ENCODE data around the gene FUOM. TPM values are rescaled to one million over a fixed set of nuclear protein-coding genes. Genes with fewer than 3 reads are reported as not detected.

Gene FUOM
- total and polyA plus RNA-seq, 9 of the 15 experiments (the other 6 are each of a cell fraction or from before 2014, with no cell fraction given), result 1.8 to 96.1 (median 27.0) TPM

DNA sequence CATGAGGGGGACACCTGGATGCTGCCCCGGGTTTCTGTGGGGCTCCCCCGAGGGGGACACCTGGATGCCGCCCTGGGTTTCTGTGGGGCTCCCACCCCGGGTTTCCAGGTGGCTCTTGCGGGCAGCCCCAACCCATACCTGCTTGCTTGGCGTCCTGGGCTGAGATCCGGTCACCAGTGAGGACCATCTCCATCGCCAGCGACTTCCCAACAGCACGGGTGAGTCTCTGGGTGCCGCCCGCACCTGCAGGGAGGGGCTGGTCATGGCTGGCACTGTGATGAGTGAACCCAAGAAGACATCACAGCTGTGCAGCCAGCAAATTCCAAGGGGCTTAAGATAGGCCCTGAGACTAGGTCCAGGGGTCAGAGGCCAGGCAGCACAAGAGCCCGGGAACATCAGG is 8.9 kb upstream of the FUOM start:
- H3K36me3 ChIP-seq (ENCODE audit: control insufficient read depth, insufficient read depth, low read length), result peaks cover 76% of the 10 kb centered on the region; the same call in 2 of the 3 replicates
- FAIRE-seq (no peak), DNase-seq (ENCODE audit: extremely low read depth in 1 of 4, low spot score in 3 of 4) (no peak), ATAC-seq (no peak)
- intact Hi-C loops (cut with micrococcal nuclease) (no loop called here), in situ Hi-C loops (cut with MboI) (no loop called here)
- no peak overlapping the region for H3K4me2 ChIP-seq (ENCODE audit: insufficient read depth, low read length)
- H3K9ac ChIP-seq (ENCODE audit: insufficient read depth in 1 of 2, low read depth in 2 of 2, low read length in 2 of 2), result no peak overlapping the region
- TF ChIP-seq ZBTB7A (IDR thresholded peaks at IDR 0.05; ENCODE audit: borderline replicate concordance, control insufficient read depth, low read depth, low read length) (no peak), RBFOX2 (IDR thresholded peaks at IDR 0.05; ENCODE audit: low read depth, low read length) (0 out of 2 replicates have a peak, but pooled peaks have one; percentile 22)
- no peaks in the 10 kb centered on the region for H3K27me3 ChIP-seq (ENCODE audit: control insufficient read depth in 2 of 2, insufficient read depth in 2 of 2, low read length in 2 of 2)
- ChIA-PET CTCF (ENCODE audit: low intra/inter-chr PET ratio) (no interaction called here), POLR2A (no interaction called here)
- H4K20me1 ChIP-seq (replicated peaks; ENCODE audit: control insufficient read depth, insufficient read depth, low read length), result 0 out of 2 replicates have a peak, but pooled peaks cover 3% of the 10 kb centered on the region
- BruUV-seq (replicated peaks), result no TSS peak
- no peaks in the 10 kb centered on the region for H3K9me1 ChIP-seq (ENCODE audit: control insufficient read depth, insufficient read depth, low read length)
- H3K4me1 ChIP-seq (replicated peaks in 1 of 2; ENCODE audit: control insufficient read depth in 2 of 2, insufficient read depth in 2 of 2, low read length in 2 of 2), result peaks cover 0 to 11% of the 10 kb centered on the region in 2 experiments; a peak in 1 of 5 replicates
- 95% methylated on average over 8 of the region's 13 CpGs for WGBS (ENCODE audit: insufficient coverage, low coverage, missing lambda C conversion rate)
- H3K27ac ChIP-seq (ENCODE audit: extremely low read depth, low read depth, low read length), result no peak overlapping the region
- no peak overlapping the region for H3K4me3 ChIP-seq
- no peaks in the 10 kb centered on the region; the same call in 2 of the 3 replicates for H3K79me2 ChIP-seq (ENCODE audit: control insufficient read depth, insufficient read depth, low read length)
- H3K9me3 ChIP-seq (replicated peaks; ENCODE audit: control insufficient read depth, insufficient read depth, low read depth, low read length), result no peaks in the 10 kb centered on the region
- H2AFZ ChIP-seq (ENCODE audit: low read depth, low read length), result no peak overlapping the region

DNA sequence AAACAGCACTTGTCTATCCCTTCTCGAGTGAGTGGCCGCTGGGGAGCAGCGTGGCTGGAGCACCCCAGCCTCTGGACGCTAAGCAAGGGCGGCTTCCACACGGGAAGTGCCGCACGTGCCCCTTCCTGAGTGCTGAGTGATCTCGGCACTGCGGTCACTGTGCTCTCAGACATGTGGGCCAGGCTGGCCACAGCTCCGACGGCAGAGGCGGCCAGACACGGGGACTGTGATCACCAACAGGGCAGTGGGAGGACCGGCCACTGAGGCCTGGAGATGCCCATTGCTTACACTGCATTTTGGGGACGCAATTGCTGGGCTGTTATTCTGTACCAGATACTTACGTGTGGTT is 8.3 kb upstream of the FUOM start:
- BruUV-seq (replicated peaks), result no TSS peak
- in situ Hi-C loops (cut with MboI), result no loop called here
- CTCF ChIA-PET (ENCODE audit: low intra/inter-chr PET ratio), result no interaction called here

More for the DNA sequence above, 8.3 kb upstream of the FUOM start:
- WGBS (ENCODE audit: insufficient coverage, low coverage, missing lambda C conversion rate), result 86% methylated on average over 11 of the region's 17 CpGs
- FAIRE-seq (no peak), ATAC-seq (no peak), DNase-seq (ENCODE audit: extremely low read depth in 1 of 4, low spot score in 3 of 4) (no peak)
- H3K27ac ChIP-seq (ENCODE audit: extremely low read depth, low read depth, low read length), result no peak overlapping the region
- POLR2A ChIA-PET, result no interaction called here
- no peaks in the 10 kb centered on the region for H3K9me1 ChIP-seq (ENCODE audit: control insufficient read depth, insufficient read depth, low read length)
- peaks cover 0 to 7% of the 10 kb centered on the region in 2 experiments; a peak in 1 of 5 replicates for H3K4me1 ChIP-seq (replicated peaks in 1 of 2; ENCODE audit: control insufficient read depth in 2 of 2, insufficient read depth in 2 of 2, low read length in 2 of 2)
- 0 out of 2 replicates have a peak, but pooled peaks cover 3% of the 10 kb centered on the region for H4K20me1 ChIP-seq (replicated peaks; ENCODE audit: control insufficient read depth, insufficient read depth, low read length)
- H3K4me2 ChIP-seq (ENCODE audit: insufficient read depth, low read length), result no peak overlapping the region
- peaks cover 73% of the 10 kb centered on the region; the same call in 2 of the 3 replicates for H3K36me3 ChIP-seq (ENCODE audit: control insufficient read depth, insufficient read depth, low read length)
- no peaks in the 10 kb centered on the region for H3K27me3 ChIP-seq (ENCODE audit: control insufficient read depth in 2 of 2, insufficient read depth in 2 of 2, low read length in 2 of 2)
- H3K79me2 ChIP-seq (ENCODE audit: control insufficient read depth, insufficient read depth, low read length), result no peaks in the 10 kb centered on the region
- H3K4me3 ChIP-seq, result no peak overlapping the region
- intact Hi-C loops (cut with micrococcal nuclease), result no loop called here
- no peak overlapping the region for H3K9ac ChIP-seq (ENCODE audit: insufficient read depth in 1 of 2, low read depth in 2 of 2, low read length in 2 of 2)
- no peak overlapping the region for H2AFZ ChIP-seq (ENCODE audit: low read depth, low read length)
- TF ChIP-seq ZNF75A (CRISPR knock-in tag; IDR thresholded peaks at IDR 0.05), result no peak
- no peak for TF ChIP-seq NFE2 (IDR thresholded peaks at IDR 0.05; ENCODE audit: low read depth)
- TF ChIP-seq, protein P1, sequence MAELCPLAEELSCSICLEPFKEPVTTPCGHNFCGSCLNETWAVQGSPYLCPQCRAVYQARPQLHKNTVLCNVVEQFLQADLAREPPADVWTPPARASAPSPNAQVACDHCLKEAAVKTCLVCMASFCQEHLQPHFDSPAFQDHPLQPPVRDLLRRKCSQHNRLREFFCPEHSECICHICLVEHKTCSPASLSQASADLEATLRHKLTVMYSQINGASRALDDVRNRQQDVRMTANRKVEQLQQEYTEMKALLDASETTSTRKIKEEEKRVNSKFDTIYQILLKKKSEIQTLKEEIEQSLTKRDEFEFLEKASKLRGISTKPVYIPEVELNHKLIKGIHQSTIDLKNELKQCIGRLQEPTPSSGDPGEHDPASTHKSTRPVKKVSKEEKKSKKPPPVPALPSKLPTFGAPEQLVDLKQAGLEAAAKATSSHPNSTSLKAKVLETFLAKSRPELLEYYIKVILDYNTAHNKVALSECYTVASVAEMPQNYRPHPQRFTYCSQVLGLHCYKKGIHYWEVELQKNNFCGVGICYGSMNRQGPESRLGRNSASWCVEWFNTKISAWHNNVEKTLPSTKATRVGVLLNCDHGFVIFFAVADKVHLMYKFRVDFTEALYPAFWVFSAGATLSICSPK (IDR thresholded peaks at IDR 0.05; ENCODE audit: borderline replicate concordance), result no peak
- TF ChIP-seq, protein P2, sequence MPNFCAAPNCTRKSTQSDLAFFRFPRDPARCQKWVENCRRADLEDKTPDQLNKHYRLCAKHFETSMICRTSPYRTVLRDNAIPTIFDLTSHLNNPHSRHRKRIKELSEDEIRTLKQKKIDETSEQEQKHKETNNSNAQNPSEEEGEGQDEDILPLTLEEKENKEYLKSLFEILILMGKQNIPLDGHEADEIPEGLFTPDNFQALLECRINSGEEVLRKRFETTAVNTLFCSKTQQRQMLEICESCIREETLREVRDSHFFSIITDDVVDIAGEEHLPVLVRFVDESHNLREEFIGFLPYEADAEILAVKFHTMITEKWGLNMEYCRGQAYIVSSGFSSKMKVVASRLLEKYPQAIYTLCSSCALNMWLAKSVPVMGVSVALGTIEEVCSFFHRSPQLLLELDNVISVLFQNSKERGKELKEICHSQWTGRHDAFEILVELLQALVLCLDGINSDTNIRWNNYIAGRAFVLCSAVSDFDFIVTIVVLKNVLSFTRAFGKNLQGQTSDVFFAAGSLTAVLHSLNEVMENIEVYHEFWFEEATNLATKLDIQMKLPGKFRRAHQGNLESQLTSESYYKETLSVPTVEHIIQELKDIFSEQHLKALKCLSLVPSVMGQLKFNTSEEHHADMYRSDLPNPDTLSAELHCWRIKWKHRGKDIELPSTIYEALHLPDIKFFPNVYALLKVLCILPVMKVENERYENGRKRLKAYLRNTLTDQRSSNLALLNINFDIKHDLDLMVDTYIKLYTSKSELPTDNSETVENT (CRISPR knock-in tag; IDR thresholded peaks at IDR 0.05), result no peak
- H3K9me3 ChIP-seq (replicated peaks; ENCODE audit: control insufficient read depth, insufficient read depth, low read depth, low read length), result no peaks in the 10 kb centered on the region

Data from K562 (cell line).